ENCODE measurements around the gene NDUFAF8.
A peak's percentile ranks its signal among the peaks of the same experiment; 100 is the strongest.

The NDUFAF8 gene

GRCh38 chr17:81250286-81251093, 11.4 kb downstream of the NDUFAF8 start:
- no peak for TF ChIP-seq CTCF (IDR thresholded peaks at IDR 0.05; ENCODE audit: borderline replicate concordance, insufficient read depth, low read depth, low read length)
- H3K4me3 ChIP-seq (ENCODE audit: low read depth, low read length) = no peak overlapping the region

- H3K4me3 ChIP-seq (ENCODE audit: low read depth, low read length) = no peak overlapping the region
- no peak for TF ChIP-seq CTCF (IDR thresholded peaks at IDR 0.05; ENCODE audit: borderline replicate concordance, insufficient read depth, low read depth, low read length)
Observed at GRCh38 chr17:81251094-81251708, 12.1 kb downstream of the NDUFAF8 start.

- TF ChIP-seq CTCF (IDR thresholded peaks at IDR 0.05; ENCODE audit: borderline replicate concordance, insufficient read depth, low read depth, low read length) = no peak
- H3K4me3 ChIP-seq (ENCODE audit: low read depth, low read length) = no peak overlapping the region
Observed at GRCh38 chr17:81251709-81252301, 12.7 kb downstream of the NDUFAF8 start.

GRCh38 chr17:81252326-81252986, 13.3 kb downstream of the NDUFAF8 start:
- no peak for TF ChIP-seq CTCF (IDR thresholded peaks at IDR 0.05; ENCODE audit: borderline replicate concordance, insufficient read depth, low read depth, low read length)
- H3K4me3 ChIP-seq (ENCODE audit: low read depth, low read length) = no peak overlapping the region

- no peak overlapping the region for H3K4me3 ChIP-seq (ENCODE audit: low read depth, low read length)
- TF ChIP-seq CTCF (IDR thresholded peaks at IDR 0.05; ENCODE audit: borderline replicate concordance, insufficient read depth, low read depth, low read length) = no peak
Observed at GRCh38 chr17:81252987-81253329, 13.8 kb downstream of the NDUFAF8 start.

GRCh38 chr17:81253358-81254131, 14.4 kb downstream of the NDUFAF8 start:
- H3K4me3 ChIP-seq (ENCODE audit: low read depth, low read length) = no peak overlapping the region
- TF ChIP-seq CTCF (IDR thresholded peaks at IDR 0.05; ENCODE audit: borderline replicate concordance, insufficient read depth, low read depth, low read length) = peak; percentile 77
